GM23338 (cell line): ENCODE results near the gene PECR. TPM values are rescaled to one million over a fixed set of nuclear protein-coding genes. Genes with fewer than 3 reads are reported as not detected.

Experiments used
- ATAC-seq: fragments of 200-7000 bp; cut with Tn5 transposase; 3 replicates; pipeline ENCODE4 v1.9.1; 2020
- DNase-seq: peaks from one replicate; pipeline ENCODE4 v3.0.0-alpha.2; 2015; ENCODE audit warnings: low spot score
- H2AFZ ChIP-seq: fragments of 200-600 bp; sonication (generic); 2 replicates; pipeline ENCODE4 v1.8.0; 2016; ENCODE audit warnings: antibody characterized with exemption, mild to moderate bottlenecking, moderate library complexity
- H3F3A ChIP-seq: fragments of 200-600 bp; sonication (generic); replicated peaks from 2 replicates; pipeline ENCODE4 v1.8.0; 2017; ENCODE audit warnings: antibody characterized with exemption, mixed run types, low read depth
- H3K27ac ChIP-seq: fragments of 200-600 bp; sonication (generic); 2 replicates; pipeline ENCODE4 v1.6.1; 2016; ENCODE audit warnings: low read depth
- H3K27me3 ChIP-seq: fragments of 200-600 bp; sonication (generic); 2 replicates; pipeline ENCODE4 v1.8.0; 2016; ENCODE audit warnings: mild to moderate bottlenecking, mixed run types, moderate library complexity; ENCODE audit not compliant: insufficient read depth
- H3K36me3 ChIP-seq: fragments of 200-600 bp; sonication (generic); 2 replicates; pipeline ENCODE4 v1.8.0; 2016; ENCODE audit warnings: mild to moderate bottlenecking; ENCODE audit not compliant: insufficient read depth
- H3K4me1 ChIP-seq: fragments of 200-600 bp; sonication (generic); 2 replicates; pipeline ENCODE4 v1.8.0; 2016; ENCODE audit warnings: mild to moderate bottlenecking, moderate library complexity; ENCODE audit not compliant: insufficient read depth
- H3K4me2 ChIP-seq: fragments of 200-600 bp; sonication (generic); 2 replicates; pipeline ENCODE4 v1.7.1; 2017; ENCODE audit warnings: mixed run types
- H3K4me3 ChIP-seq: fragments of 200-600 bp; sonication (generic); 2 replicates; pipeline ENCODE4 v1.6.1; 2016; ENCODE audit warnings: mixed run types
- H3K79me2 ChIP-seq: fragments of 200-600 bp; sonication (generic); replicated peaks from 2 replicates; pipeline ENCODE4 v1.8.0; 2017; ENCODE audit warnings: mild to moderate bottlenecking; ENCODE audit not compliant: insufficient read depth
- H3K9me2 ChIP-seq: fragments of 200-600 bp; sonication (generic); 2 replicates; pipeline ENCODE4 v1.8.0; 2017; ENCODE audit not compliant: insufficient read depth
- H4K20me1 ChIP-seq: fragments of 200-600 bp; sonication (generic); replicated peaks from 2 replicates; pipeline ENCODE4 v1.8.0; 2017; ENCODE audit warnings: mild to moderate bottlenecking; ENCODE audit not compliant: insufficient read depth
- H3K27ac Mint-ChIP-seq: 2 replicates; pipeline ENCODE4 v1.8.0; 2020; ENCODE audit warnings: inconsistent platforms, mild to moderate bottlenecking, moderate library complexity, mixed read lengths
- H3K27me3 Mint-ChIP-seq: 3 replicates; pipeline ENCODE4 v1.8.0; 2022; ENCODE audit warnings: low read depth, mild to moderate bottlenecking, moderate library complexity, mixed read lengths, inconsistent platforms; ENCODE audit not compliant: insufficient read depth, poor library complexity
- H3K36me3 Mint-ChIP-seq: 3 replicates; pipeline ENCODE4 v1.8.0; 2021; ENCODE audit warnings: low read depth, mild to moderate bottlenecking, inconsistent platforms, moderate library complexity, mixed read lengths
- H3K4me1 Mint-ChIP-seq: 3 replicates; pipeline ENCODE4 v1.8.0; 2020; ENCODE audit warnings: mild to moderate bottlenecking, inconsistent platforms, mixed read lengths
- H3K4me3 Mint-ChIP-seq: 3 replicates; pipeline ENCODE4 v1.8.0; 2021; ENCODE audit warnings: moderate library complexity, mild to moderate bottlenecking, inconsistent platforms, mixed read lengths
- H3K9me3 Mint-ChIP-seq: 3 replicates; pipeline ENCODE4 v1.8.0; 2020; ENCODE audit warnings: moderate library complexity, mild to moderate bottlenecking, inconsistent platforms, mixed read lengths
- CREB1 ChIP-seq: fragments of 250-450 bp; sonication (Bioruptor Pico); IDR thresholded peaks from 2 replicates; pipeline ENCODE4 v1.5.0; 2020; ENCODE audit warnings: low read depth, mild to moderate bottlenecking, moderate library complexity
- CTCF ChIP-seq, 2 experiments: fragments of 200-600 bp in 1 of 2; sonication (generic) in 1 of 2; conservative IDR thresholded peaks; 2 replicates each; pipeline versions ENCODE4 v1.5.1 to v1.6.1; 2016 to 2017; ENCODE audit warnings: antibody characterized with exemption in 2 of 2, low read depth in 2 of 2, mild to moderate bottlenecking in 2 of 2, moderate library complexity in 1 of 2
- ETS1 ChIP-seq: IDR thresholded peaks from 2 replicates; pipeline ENCODE4 v1.6.1; 2016; ENCODE audit warnings: antibody characterized with exemption
- EZH2 ChIP-seq: fragments of 200-600 bp; sonication (generic); IDR thresholded peaks from one replicate; pipeline ENCODE4 v1.8.0; 2017; ENCODE audit warnings: antibody characterized with exemption, mild to moderate bottlenecking, low read depth; ENCODE audit not compliant: unreplicated experiment
- EZH2phosphoT487 ChIP-seq: fragments of 200-600 bp; sonication (generic); IDR thresholded peaks from one replicate; pipeline ENCODE4 v1.8.1; 2018; ENCODE audit warnings: antibody characterized with exemption; ENCODE audit not compliant: unreplicated experiment
- JUNB ChIP-seq: IDR thresholded peaks from one replicate; pipeline ENCODE4 v1.6.1; 2016; ENCODE audit warnings: antibody characterized with exemption; ENCODE audit not compliant: unreplicated experiment
- NANOG ChIP-seq: IDR thresholded peaks from 2 replicates; pipeline ENCODE4 v1.6.1; 2016; ENCODE audit warnings: antibody characterized with exemption, borderline replicate concordance
- POLR2AphosphoS5 ChIP-seq: IDR thresholded peaks from 2 replicates; pipeline ENCODE4 v1.6.1; 2016; ENCODE audit warnings: antibody characterized with exemption, low read depth
- REST ChIP-seq: IDR thresholded peaks from one replicate; pipeline ENCODE4 v1.6.1; 2018; ENCODE audit warnings: antibody characterized with exemption; ENCODE audit not compliant: unreplicated experiment
- STAT1 ChIP-seq: IDR thresholded peaks from one replicate; pipeline ENCODE4 v1.6.1; 2016; ENCODE audit warnings: antibody characterized with exemption; ENCODE audit not compliant: unreplicated experiment
- ZNF114 ChIP-seq: fragments of 250-450 bp; sonication (Bioruptor Pico); IDR thresholded peaks from 2 replicates; pipeline ENCODE4 v1.5.0; 2020; ENCODE audit warnings: mild to moderate bottlenecking, moderate library complexity
- ZNF331 ChIP-seq: fragments of 250-450 bp; sonication (Bioruptor Pico); IDR thresholded peaks from 2 replicates; pipeline ENCODE4 v1.5.0; 2020; ENCODE audit warnings: low read depth, mild to moderate bottlenecking, moderate library complexity
- ZNF462 ChIP-seq: fragments of 250-450 bp; sonication (Bioruptor Pico); IDR thresholded peaks from 2 replicates; pipeline ENCODE4 v1.5.0; 2020; ENCODE audit warnings: mild to moderate bottlenecking, moderate library complexity
- polyA plus RNA-seq: library from polyadenylated mRNA; unstranded; fragments of >200 nt; fragmentation: Nextera tagmentation; extraction: Ambion mirVana; gene quantifications from 2 replicates; pipeline ENCODE4 v1.2.1, GENCODE V29; 2016
- total RNA-seq: library from RNA; depleted of rRNA; stranded (reverse); fragments of >200 nt; shearing (Covaris generic); gene quantifications from 2 replicates; pipeline ENCODE4 v1.2.3, GENCODE V29; 2014

The PECR gene
- total and polyA plus RNA-seq, 2 experiments from 2014 or later: 12.1 to 15.5 TPM

GRCh38 chr2:216055680-216056079 is 25.9 kb downstream of the PECR start:
- no peaks in the 10 kb centered on the region for H3K36me3 ChIP-seq
- DNase-seq (no peak), ATAC-seq (no peak)
- Mint-ChIP-seq H3K27ac (no peak overlapping the region), H3K9me3 (no peaks in the 10 kb centered on the region), H3K4me1 (peaks cover 15% of the 10 kb centered on the region; the same call in 2 of the 3 replicates), H3K4me3 (no peak overlapping the region), H3K27me3 (no peaks in the 10 kb centered on the region), H3K36me3 (peaks cover 15% of the 10 kb centered on the region; the same call in 2 of the 3 replicates)
- H4K20me1 ChIP-seq: no peaks in the 10 kb centered on the region
- no peaks in the 10 kb centered on the region for H3K79me2 ChIP-seq
- no peak overlapping the region for H2AFZ ChIP-seq
- no peak overlapping the region for H3K4me3 ChIP-seq
- 0 out of 2 replicates have a peak, but pooled peaks cover 3% of the 10 kb centered on the region for H3F3A ChIP-seq
- 0 out of 2 replicates have a peak, but pooled peaks cover 3% of the 10 kb centered on the region for H3K4me1 ChIP-seq
- H3K27ac ChIP-seq: no peak overlapping the region
- H3K4me2 ChIP-seq: no peak overlapping the region
- H3K9me2 ChIP-seq: no peaks in the 10 kb centered on the region
- TF ChIP-seq EZH2 (no peak), ETS1 (no peak), NANOG (no peak), STAT1 (no peak), ZNF462 (CRISPR knock-in tag) (no peak), CREB1 (CRISPR knock-in tag) (no peak), CTCF (conservative IDR thresholded peaks at IDR 0.05; ENCODE audit: low read depth in 2 of 2) (no peak), JUNB (no peak), EZH2phosphoT487 (no peak), ZNF331 (CRISPR knock-in tag) (no peak), POLR2AphosphoS5 (no peak), ZNF114 (no peak), REST (no peak)
- no peaks in the 10 kb centered on the region for H3K27me3 ChIP-seq
